GM04503 (cell line): ENCODE results near the gene PURA.

Source experiments
- DNase-seq: peaks from one replicate; pipeline ENCODE4 v3.0.0-alpha.2; 2012; ENCODE audit warnings: low read depth

PURA gene

GRCh38 chr5:140109759-140110645 is 3.9 kb upstream of the PURA start:
- DNase-seq: no peak

GRCh38 chr5:140110646-140110957 is 3.3 kb upstream of the PURA start:
- no peak for DNase-seq

- no peak for DNase-seq
Measured at GRCh38 chr5:140111011-140111858, 2.7 kb upstream of the PURA start.

GRCh38 chr5:140111859-140112551 is 1.9 kb upstream of the PURA start:
- no peak for DNase-seq

GRCh38 chr5:140112685-140113179 is 1.2 kb upstream of the PURA start:
- no peak for DNase-seq

GRCh38 chr5:140113180-140113698 is 670 bp upstream of the PURA start:
- no peak for DNase-seq

- DNase-seq: no peak
Measured at GRCh38 chr5:140114341-140115185, 654 bp downstream of the PURA start.

- no peak for DNase-seq
Measured at GRCh38 chr5:140115186-140115500, 1.2 kb downstream of the PURA start.

GRCh38 chr5:140116716-140117115 is 2.8 kb downstream of the PURA start:
- DNase-seq: no peak

GRCh38 chr5:140117523-140117922 is 3.6 kb downstream of the PURA start:
- DNase-seq: no peak

GRCh38 chr5:140118302-140118936 is 4.5 kb downstream of the PURA start:
- no peak for DNase-seq

- no peak for DNase-seq
Measured at GRCh38 chr5:140125637-140126036, 11.7 kb downstream of the PURA start, which contains the start of gene IGIP. IGIP (plus strand) TSS chr5:140125937; CDS start chr5:140128477, 2,540 bp downstream.

GRCh38 chr5:140126315-140127012 is 12.6 kb downstream of the PURA start:
- no peak for DNase-seq

- DNase-seq: no peak
Measured at GRCh38 chr5:140128376-140128775, 14.5 kb downstream of the PURA start.

GRCh38 chr5:140130949-140131733 is 17.2 kb downstream of the PURA start:
- no peak for DNase-seq

- DNase-seq: peak; percentile 73
Measured at GRCh38 chr5:140131967-140132409, 18.1 kb downstream of the PURA start.

GRCh38 chr5:140133514-140134167 is 19.7 kb downstream of the PURA start:
- no peak for DNase-seq

GRCh38 chr5:140134277-140134935 is 20.5 kb downstream of the PURA start:
- DNase-seq: no peak
